Endothelial cell of umbilical vein (primary cell): ENCODE data around the gene ASB11. TPM values are rescaled to one million over a fixed set of nuclear protein-coding genes. Genes with fewer than 3 reads are reported as not detected.
A peak's percentile ranks its signal among the peaks of the same experiment; 100 is the strongest.

ENCODE experiments used
- BruUV-seq: library from RNA; stranded (reverse); fragments of 400-500 nt; replicated peaks from 2 replicates; lab custom pipeline; 2021; lab: Mats Ljungman, UMichigan
- CTCF ChIA-PET: fragments of 300-600, 350-600 bp; sonication (Branson Sonifier 250); formaldehyde crosslinking; loops from one replicate; lab custom pipeline; 2021; ENCODE audit warnings: antibody characterized with exemption, inconsistent platforms; lab: Charles Lee
- POLR2A ChIA-PET: fragments of 300-600, 350-600 bp; sonication (Branson Sonifier 250); formaldehyde crosslinking; loops from one replicate; lab custom pipeline; 2021; ENCODE audit warnings: antibody characterized with exemption, inconsistent platforms; lab: Charles Lee
- DNase-seq: peaks from one replicate; pipeline ENCODE4 v3.0.0-alpha.2; 2011; ENCODE audit warnings: low read depth, low spot score
- FAIRE-seq: peaks from 2 replicates; lab custom pipeline; 2011; peaks lifted over from hg19 to GRCh38; lab: Jason Lieb, UNC
- H2AFZ ChIP-seq: 2 replicates; pipeline ENCODE4 v1.6.0; 2012; ENCODE audit warnings: low read depth, low read length, control low read depth, inconsistent platforms
- H3K27ac ChIP-seq: 2 replicates; pipeline ENCODE4 v1.5.1; 2011; ENCODE audit warnings: low read depth, mild to moderate bottlenecking, control low read depth, low read length, moderate library complexity; ENCODE audit not compliant: insufficient read depth
- H3K27me3 ChIP-seq, 2 experiments: 2 replicates each; pipeline versions ENCODE4 v1.6.0 to v1.6.1; 2011; ENCODE audit warnings: low read length in 2 of 2, mixed read lengths in 1 of 2; ENCODE audit not compliant: control insufficient read depth in 2 of 2, insufficient read depth in 2 of 2
- H3K36me3 ChIP-seq, 2 experiments: 2 replicates in 1 of 2; 3 replicates in 1 of 2; pipeline ENCODE4 v1.5.1; 2011; ENCODE audit warnings: low read length in 2 of 2, mild to moderate bottlenecking in 1 of 2, moderate library complexity in 1 of 2; ENCODE audit not compliant: control insufficient read depth in 2 of 2, insufficient read depth in 2 of 2; ENCODE audit errors: extremely low read depth in 1 of 2
- H3K4me1 ChIP-seq: 3 replicates; pipeline ENCODE4 v1.5.1; 2011; ENCODE audit warnings: mild to moderate bottlenecking, low read length; ENCODE audit not compliant: control insufficient read depth, insufficient read depth; ENCODE audit errors: extremely low read depth
- H3K4me2 ChIP-seq: 2 replicates; pipeline ENCODE4 v1.6.1; 2011; ENCODE audit warnings: low read length, control low read depth, mixed read lengths; ENCODE audit not compliant: insufficient read depth
- H3K4me3 ChIP-seq, 3 experiments: fragments of 200-600 bp in 1 of 3; sonication (generic), shearing (Covaris generic) in 1 of 3; replicated peaks in 1 of 3; 2 replicates each; pipeline ENCODE4 v1.5.1; 2011 to 2016; ENCODE audit warnings: control low read depth in 3 of 3, low read length in 3 of 3, mild to moderate bottlenecking in 2 of 3, inconsistent platforms in 1 of 3, low read depth in 1 of 3, moderate library complexity in 1 of 3; ENCODE audit not compliant: insufficient read depth in 1 of 3
- H3K79me2 ChIP-seq: 2 replicates; pipeline ENCODE4 v1.6.0; 2012; ENCODE audit warnings: low read length, inconsistent platforms; ENCODE audit not compliant: control insufficient read depth, insufficient read depth
- H3K9ac ChIP-seq: replicated peaks from 2 replicates; pipeline ENCODE3; 2011; ENCODE audit warnings: low read length, control low read depth; ENCODE audit not compliant: insufficient read depth; ENCODE audit errors: extremely low read depth
- H3K9me1 ChIP-seq: replicated peaks from 3 replicates; pipeline ENCODE4 v1.6.0; 2011; ENCODE audit warnings: mild to moderate bottlenecking, low read length; ENCODE audit not compliant: control insufficient read depth, insufficient read depth; ENCODE audit errors: extremely low read depth
- H3K9me3 ChIP-seq: replicated peaks from 2 replicates; pipeline ENCODE4 v1.5.1; 2012; ENCODE audit warnings: low read length, inconsistent platforms; ENCODE audit not compliant: control insufficient read depth, insufficient read depth
- H4K20me1 ChIP-seq: replicated peaks from 2 replicates; pipeline ENCODE3; 2011; ENCODE audit warnings: mild to moderate bottlenecking, low read length; ENCODE audit not compliant: control insufficient read depth, insufficient read depth; ENCODE audit errors: extremely low read depth
- EZH2 ChIP-seq: IDR thresholded peaks from 2 replicates; pipeline ENCODE4 v1.6.1; 2012; ENCODE audit warnings: borderline replicate concordance, low read depth, mild to moderate bottlenecking, moderate library complexity, low read length, inconsistent platforms; ENCODE audit not compliant: severe bottlenecking
- FOS ChIP-seq: IDR thresholded peaks from 2 replicates; pipeline ENCODE4 v1.6.1; 2011; ENCODE audit warnings: mild to moderate bottlenecking, low read length, moderate library complexity, borderline replicate concordance; ENCODE audit not compliant: insufficient read depth
- GATA2 ChIP-seq: IDR thresholded peaks from 2 replicates; pipeline ENCODE4 v1.7.0; 2011; ENCODE audit warnings: low read depth, mild to moderate bottlenecking, moderate library complexity, mixed read lengths, low read length; ENCODE audit not compliant: insufficient read length, insufficient read depth
- JUN ChIP-seq: IDR thresholded peaks from 2 replicates; pipeline ENCODE4 v1.6.1; 2011; ENCODE audit warnings: borderline replicate concordance, low read depth; ENCODE audit not compliant: insufficient read length, insufficient read depth
- MYC ChIP-seq: IDR thresholded peaks from one replicate; pipeline ENCODE4 v1.6.1; 2011; ENCODE audit warnings: mild to moderate bottlenecking, low read depth, low read length
- POLR2A ChIP-seq: IDR thresholded peaks from 2 replicates; pipeline ENCODE4 v1.6.1; 2012; ENCODE audit warnings: low read depth, mild to moderate bottlenecking, control low read depth, low read length
- POLR2AphosphoS5 ChIP-seq: IDR thresholded peaks from 2 replicates; pipeline ENCODE4 v1.6.1; 2012; ENCODE audit warnings: low read depth, mild to moderate bottlenecking, control low read depth, low read length, moderate library complexity; ENCODE audit not compliant: insufficient read depth
- dilution Hi-C: fragments of 300-500 bp; cut with MboI; formaldehyde crosslinking; loops from one replicate; pipeline ENCODE4 v1.15.0; 2019; ENCODE audit warnings: low sequenced_read_pairs; ENCODE audit not compliant: extremely low pct_ligation_motif_present
- intact Hi-C: fragments of 100-400 bp; cut with micrococcal nuclease; formaldehyde crosslinking; loops from one replicate; pipeline ENCODE4 v1.10.0; 2022
- polyA plus RNA-seq, 4 experiments: library from polyadenylated mRNA; depleted of rRNA in 3 of 4; stranded (reverse) in 3 of 4; unstranded in 1 of 4; fragments of >200 nt; gene quantifications; 2 replicates each; pipeline versions ENCODE4 v1.2.1 to v1.2.3, GENCODE V29; 2011 to 2012; ENCODE audit warnings: missing spikeins in 1 of 4
- total RNA-seq: library from RNA; stranded (reverse); gene quantifications from 2 replicates; pipeline ENCODE4 v1.2.3, GENCODE V29; 2021
- TF ChIP-seq, protein P1 (sequence below), 2 donors: IDR thresholded peaks; 1 replicate in 1 of 2; 2 replicates in 1 of 2; pipeline ENCODE4 v1.5.1; 2011; ENCODE audit warnings: low read length in 2 of 2, mild to moderate bottlenecking in 2 of 2, moderate library complexity in 2 of 2, control low read depth in 1 of 2, inconsistent platforms in 1 of 2, low read depth in 1 of 2; ENCODE audit not compliant: insufficient read depth in 1 of 2; ENCODE audit errors: extremely low read depth in 1 of 2
- TF ChIP-seq, protein P2 (sequence below): IDR thresholded peaks from 2 replicates; pipeline ENCODE4 v1.6.1; 2011; ENCODE audit not compliant: insufficient read depth, insufficient read length

ASB11 gene
- total and polyA plus RNA-seq, 2 donors (not counting 3 experiments of a cell fraction or from before 2014, with no cell fraction given), result 0.06 to 0.15 TPM

DNA sequence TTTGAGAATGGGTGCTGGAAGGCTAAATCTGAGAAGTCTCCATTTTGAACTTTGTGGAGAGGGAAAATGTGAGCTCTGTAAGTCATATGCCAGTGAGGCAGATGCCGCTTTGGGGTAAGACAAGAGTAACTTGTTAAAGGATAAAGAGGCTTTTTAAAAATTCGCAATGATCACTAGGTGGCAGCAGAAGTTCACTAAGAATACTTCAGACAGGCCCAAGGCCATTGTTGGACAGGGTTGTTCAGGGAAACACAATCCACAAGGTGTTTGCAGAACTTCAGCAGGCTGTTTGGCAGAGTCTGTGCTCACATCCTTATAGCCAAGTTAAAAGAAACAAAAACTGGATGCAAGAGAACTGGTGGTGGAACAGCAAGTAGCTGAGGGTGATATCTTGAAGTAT, 33.6 kb upstream of the ASB11 start:
- Histone ChIP-seq H2AFZ (no peak overlapping the region), H3K9ac (no peak overlapping the region), H3K36me3 (no peaks in the 10 kb centered on the region), H3K4me3 (no peak overlapping the region), H3K4me1 (no peaks in the 10 kb centered on the region), H3K4me2 (no peak overlapping the region), H4K20me1 (no peaks in the 10 kb centered on the region), H3K79me2 (no peaks in the 10 kb centered on the region), H3K9me1 (no peaks in the 10 kb centered on the region), H3K27me3 (no peaks in the 10 kb centered on the region), H3K9me3 (no peaks in the 10 kb centered on the region), H3K27ac (no peak overlapping the region)
- DNase-seq (peak; percentile 64), FAIRE-seq (peak; percentile 75)
- intact Hi-C loops (loop anchor here (1.0 to 5.0 kb wide), 5 partner anchors 49 to 298 kb away; no protein-coding TSS in a partner anchor), dilution Hi-C loops (no loop called here)
- ChIA-PET CTCF (interaction anchor here (0.9 to 2.5 kb wide), 6 partner anchors 10 to 216 kb away, joined by 3 to 8 read pairs (median 6); no protein-coding TSS in a partner anchor), POLR2A (no interaction called here)
- TF ChIP-seq, protein P1, sequence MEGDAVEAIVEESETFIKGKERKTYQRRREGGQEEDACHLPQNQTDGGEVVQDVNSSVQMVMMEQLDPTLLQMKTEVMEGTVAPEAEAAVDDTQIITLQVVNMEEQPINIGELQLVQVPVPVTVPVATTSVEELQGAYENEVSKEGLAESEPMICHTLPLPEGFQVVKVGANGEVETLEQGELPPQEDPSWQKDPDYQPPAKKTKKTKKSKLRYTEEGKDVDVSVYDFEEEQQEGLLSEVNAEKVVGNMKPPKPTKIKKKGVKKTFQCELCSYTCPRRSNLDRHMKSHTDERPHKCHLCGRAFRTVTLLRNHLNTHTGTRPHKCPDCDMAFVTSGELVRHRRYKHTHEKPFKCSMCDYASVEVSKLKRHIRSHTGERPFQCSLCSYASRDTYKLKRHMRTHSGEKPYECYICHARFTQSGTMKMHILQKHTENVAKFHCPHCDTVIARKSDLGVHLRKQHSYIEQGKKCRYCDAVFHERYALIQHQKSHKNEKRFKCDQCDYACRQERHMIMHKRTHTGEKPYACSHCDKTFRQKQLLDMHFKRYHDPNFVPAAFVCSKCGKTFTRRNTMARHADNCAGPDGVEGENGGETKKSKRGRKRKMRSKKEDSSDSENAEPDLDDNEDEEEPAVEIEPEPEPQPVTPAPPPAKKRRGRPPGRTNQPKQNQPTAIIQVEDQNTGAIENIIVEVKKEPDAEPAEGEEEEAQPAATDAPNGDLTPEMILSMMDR (IDR thresholded peaks at IDR 0.05; ENCODE audit: extremely low read depth in 1 of 2, insufficient read depth in 1 of 2, low read depth in 1 of 2, low read length in 2 of 2), result peak; percentile 15 to 38
- TF ChIP-seq POLR2AphosphoS5, result no peak
- no TSS peak for BruUV-seq

DNA sequence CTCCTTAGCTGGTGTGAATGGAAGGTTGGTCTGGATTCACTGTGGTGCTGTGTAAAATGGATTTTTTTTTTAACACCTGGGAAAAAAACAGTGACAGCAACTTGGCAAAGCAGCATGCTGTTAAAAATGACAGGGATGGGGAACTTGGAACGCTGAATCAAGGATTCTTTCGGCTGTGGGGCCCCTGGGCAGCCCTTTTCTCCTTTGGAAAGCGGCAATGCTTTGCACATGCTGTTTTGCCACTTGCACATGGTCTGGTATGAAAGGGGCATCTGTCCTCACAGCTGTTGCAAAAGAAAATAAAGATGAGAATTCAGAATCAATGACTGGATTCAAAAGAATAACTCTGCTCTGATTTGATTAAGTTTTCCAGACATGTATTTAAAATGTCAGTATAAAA, 30.5 kb upstream of the ASB11 start:
- Histone ChIP-seq H4K20me1 (no peaks in the 10 kb centered on the region), H2AFZ (no peak overlapping the region), H3K27ac (no peak overlapping the region), H3K4me1 (no peaks in the 10 kb centered on the region), H3K9me3 (no peaks in the 10 kb centered on the region), H3K36me3 (no peaks in the 10 kb centered on the region), H3K9ac (no peak overlapping the region), H3K4me2 (no peak overlapping the region), H3K79me2 (no peaks in the 10 kb centered on the region), H3K4me3 (no peak overlapping the region), H3K27me3 (peaks cover 0 to 2% of the 10 kb centered on the region in 2 experiments), H3K9me1 (no peaks in the 10 kb centered on the region)
- dilution Hi-C loops (no loop called here), intact Hi-C loops (loop anchor here (5.0 kb wide), 1 partner anchor 301 kb away; no protein-coding TSS in a partner anchor)
- FAIRE-seq, result no peak
- TF ChIP-seq MYC, result no peak
- TF ChIP-seq FOS, result no peak
- no peak for TF ChIP-seq JUN
- TF ChIP-seq POLR2AphosphoS5, result no peak
- TF ChIP-seq GATA2, result no peak
- TF ChIP-seq, protein P1 (IDR thresholded peaks at IDR 0.05; ENCODE audit: extremely low read depth in 1 of 2, insufficient read depth in 1 of 2, low read depth in 1 of 2, low read length in 2 of 2), result no peak
- TF ChIP-seq EZH2, result no peak
- no peak for TF ChIP-seq POLR2A
- TF ChIP-seq, protein P2, sequence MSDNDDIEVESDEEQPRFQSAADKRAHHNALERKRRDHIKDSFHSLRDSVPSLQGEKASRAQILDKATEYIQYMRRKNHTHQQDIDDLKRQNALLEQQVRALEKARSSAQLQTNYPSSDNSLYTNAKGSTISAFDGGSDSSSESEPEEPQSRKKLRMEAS, result no peak
- ChIA-PET POLR2A (no interaction called here), CTCF (no interaction called here)
- no TSS peak for BruUV-seq
- DNase-seq, result no peak
